SK-N-SH treated with all-trans-retinoic acid at 6 μM for 48 hours (cell line): ENCODE results near the gene COL26A1.

Experiments used
- CSDC2 ChIP-seq: fragments of 250-450 bp; sonication (Bioruptor Pico); IDR thresholded peaks from 2 replicates; pipeline ENCODE4 v1.5.0; 2020; ENCODE audit warnings: mild to moderate bottlenecking, moderate library complexity
- GLIS3 ChIP-seq: fragments of 250-450 bp; sonication (Bioruptor Pico); IDR thresholded peaks from 2 replicates; pipeline ENCODE4 v1.5.0; 2020; ENCODE audit warnings: mild to moderate bottlenecking, moderate library complexity
- ISL1 ChIP-seq: fragments of 250-450 bp; sonication (Bioruptor Pico); IDR thresholded peaks from 2 replicates; pipeline ENCODE4 v2.1.2; 2022; ENCODE audit warnings: mild to moderate bottlenecking, moderate library complexity
- POU6F1 ChIP-seq: fragments of 250-450 bp; sonication (Bioruptor Pico); IDR thresholded peaks from 2 replicates; pipeline ENCODE4 v1.8.0; 2021; ENCODE audit warnings: low read depth, mild to moderate bottlenecking, moderate library complexity, borderline replicate concordance
- ZC3H10 ChIP-seq: fragments of 250-450 bp; sonication (Bioruptor Pico); IDR thresholded peaks from 2 replicates; pipeline ENCODE4 v1.5.1; 2021; ENCODE audit warnings: mild to moderate bottlenecking, moderate library complexity
- ZFP30 ChIP-seq: fragments of 450-650 bp; formaldehyde crosslinking; IDR thresholded peaks from 2 replicates; pipeline ENCODE4 v1.5.0; 2022; ENCODE audit warnings: mild to moderate bottlenecking, moderate library complexity

DNA sequence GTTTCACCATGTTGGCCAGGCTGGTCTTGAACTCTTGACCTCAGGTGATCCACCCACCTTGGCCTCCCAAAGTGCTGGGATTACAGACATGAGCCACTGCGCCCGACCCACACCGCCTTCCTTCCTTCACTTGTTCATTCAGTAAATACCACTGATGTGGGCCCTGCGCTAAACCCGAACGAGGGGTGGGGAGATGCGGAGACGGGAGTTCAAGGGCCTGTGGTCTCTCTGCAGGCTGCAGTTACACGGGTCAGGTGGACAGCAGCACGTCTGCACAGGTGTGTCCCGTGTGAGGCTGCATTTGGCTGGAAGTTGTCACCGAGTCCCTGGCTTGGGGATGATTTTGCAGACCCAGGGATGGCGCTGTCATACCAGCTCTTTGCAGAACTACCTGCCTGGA lies 38.1 kb downstream of the COL26A1 start:
- TF ChIP-seq ISL1 (CRISPR knock-in tag) = no peak
- TF ChIP-seq ZFP30 (CRISPR knock-in tag) = no peak
- TF ChIP-seq POU6F1 (CRISPR knock-in tag) = no peak
- TF ChIP-seq ZC3H10 (CRISPR knock-in tag) = no peak
- TF ChIP-seq CSDC2 (CRISPR knock-in tag) = no peak
- TF ChIP-seq GLIS3 (CRISPR knock-in tag) = no peak
